Nephron (organoid): ENCODE measurements around the gene CD93.

Experiments
- H3K27ac Mint-ChIP-seq, 3 experiments: 2 replicates each; pipeline ENCODE4 v1.8.0; 2020; ENCODE audit warnings: mixed read lengths in 3 of 3, mild to moderate bottlenecking in 2 of 3, moderate library complexity in 1 of 3
- H3K27me3 Mint-ChIP-seq: 2 replicates; pipeline ENCODE4 v1.8.0; 2021; ENCODE audit warnings: low read depth, mild to moderate bottlenecking, moderate library complexity, mixed read lengths
- H3K36me3 Mint-ChIP-seq: 2 replicates; pipeline ENCODE4 v1.8.0; 2020; ENCODE audit warnings: low read depth, mixed read lengths
- H3K4me1 Mint-ChIP-seq: 2 replicates; pipeline ENCODE4 v1.8.0; 2020; ENCODE audit warnings: mixed read lengths
- H3K4me3 Mint-ChIP-seq, 3 experiments: 2 replicates each; pipeline ENCODE4 v1.8.0; 2020; ENCODE audit warnings: mild to moderate bottlenecking in 3 of 3, mixed read lengths in 3 of 3, moderate library complexity in 2 of 3
- H3K9me3 Mint-ChIP-seq: 2 replicates; pipeline ENCODE4 v1.8.0; 2020; ENCODE audit warnings: mixed read lengths
- TF ChIP-seq, protein P1 (sequence below), 3 experiments: fragments of 200-600 bp; sonication (generic); IDR thresholded peaks; one replicate each; pipeline ENCODE4 v1.5.0; 2021; ENCODE audit warnings: antibody characterized with exemption in 3 of 3; ENCODE audit not compliant: unreplicated experiment in 3 of 3

Gene CD93

GRCh38 chr20:23118766-23119165 is 32.6 kb upstream of the CD93 start:
- peaks cover 10% of the 10 kb centered on the region for H3K4me1 Mint-ChIP-seq
- H3K4me3 Mint-ChIP-seq = no peak overlapping the region
- H3K36me3 Mint-ChIP-seq = no peaks in the 10 kb centered on the region
- H3K9me3 Mint-ChIP-seq = no peaks in the 10 kb centered on the region
- TF ChIP-seq, protein P1, sequence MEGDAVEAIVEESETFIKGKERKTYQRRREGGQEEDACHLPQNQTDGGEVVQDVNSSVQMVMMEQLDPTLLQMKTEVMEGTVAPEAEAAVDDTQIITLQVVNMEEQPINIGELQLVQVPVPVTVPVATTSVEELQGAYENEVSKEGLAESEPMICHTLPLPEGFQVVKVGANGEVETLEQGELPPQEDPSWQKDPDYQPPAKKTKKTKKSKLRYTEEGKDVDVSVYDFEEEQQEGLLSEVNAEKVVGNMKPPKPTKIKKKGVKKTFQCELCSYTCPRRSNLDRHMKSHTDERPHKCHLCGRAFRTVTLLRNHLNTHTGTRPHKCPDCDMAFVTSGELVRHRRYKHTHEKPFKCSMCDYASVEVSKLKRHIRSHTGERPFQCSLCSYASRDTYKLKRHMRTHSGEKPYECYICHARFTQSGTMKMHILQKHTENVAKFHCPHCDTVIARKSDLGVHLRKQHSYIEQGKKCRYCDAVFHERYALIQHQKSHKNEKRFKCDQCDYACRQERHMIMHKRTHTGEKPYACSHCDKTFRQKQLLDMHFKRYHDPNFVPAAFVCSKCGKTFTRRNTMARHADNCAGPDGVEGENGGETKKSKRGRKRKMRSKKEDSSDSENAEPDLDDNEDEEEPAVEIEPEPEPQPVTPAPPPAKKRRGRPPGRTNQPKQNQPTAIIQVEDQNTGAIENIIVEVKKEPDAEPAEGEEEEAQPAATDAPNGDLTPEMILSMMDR (IDR thresholded peaks at IDR 0.05; ENCODE audit: unreplicated experiment in 3 of 3) = no peak
- H3K27ac Mint-ChIP-seq = no peak overlapping the region
- H3K27me3 Mint-ChIP-seq = peaks cover 32% of the 10 kb centered on the region

DNA sequence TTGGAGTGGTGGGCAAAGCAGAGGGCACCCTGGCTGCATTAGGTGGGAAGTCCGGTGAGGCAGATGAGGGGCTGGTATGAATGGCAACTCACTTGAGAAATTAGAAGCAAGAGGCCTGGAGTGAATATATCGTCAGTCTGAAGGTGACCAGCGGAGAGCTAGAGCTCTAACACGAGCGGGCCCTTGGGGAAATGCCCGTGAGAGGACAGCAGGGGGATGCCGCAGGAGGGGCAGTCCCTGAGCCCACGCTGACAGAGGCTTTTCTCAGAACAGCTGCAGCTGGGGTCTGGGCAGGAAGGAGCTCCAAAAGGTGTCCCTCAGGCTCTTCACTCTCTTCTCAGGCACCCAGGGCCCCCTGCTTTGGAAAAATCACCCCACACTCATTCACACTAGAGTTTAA is 32.0 kb upstream of the CD93 start:
- Mint-ChIP-seq H3K27me3 (peaks cover 32% of the 10 kb centered on the region), H3K4me3 (no peak overlapping the region), H3K9me3 (no peaks in the 10 kb centered on the region), H3K36me3 (no peaks in the 10 kb centered on the region), H3K4me1 (peaks cover 10% of the 10 kb centered on the region), H3K27ac (no peak overlapping the region)
- TF ChIP-seq, protein P1 (IDR thresholded peaks at IDR 0.05; ENCODE audit: unreplicated experiment in 3 of 3) = no peak

DNA sequence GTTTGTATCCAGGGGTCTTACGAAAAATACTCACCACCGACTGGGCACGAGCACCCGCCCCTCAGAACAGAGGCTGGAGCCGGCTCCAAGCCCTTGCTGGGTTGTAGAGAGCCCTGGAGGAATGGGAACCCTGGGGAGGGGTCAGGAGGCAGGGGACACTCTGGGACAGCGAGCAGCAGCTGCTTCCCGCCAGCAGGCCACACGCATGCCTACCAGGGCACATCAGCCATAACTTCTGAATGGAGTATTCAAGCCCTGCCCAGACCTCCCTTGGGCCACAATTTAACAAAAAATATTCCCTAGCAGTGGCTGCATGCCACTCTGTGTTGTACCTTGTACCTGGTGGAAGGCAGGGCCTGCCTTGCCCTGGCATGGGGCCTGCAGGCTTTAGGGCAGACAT is 31.6 kb upstream of the CD93 start:
- H3K27me3 Mint-ChIP-seq = peaks cover 33% of the 10 kb centered on the region
- peaks cover 10% of the 10 kb centered on the region for H3K4me1 Mint-ChIP-seq
- H3K36me3 Mint-ChIP-seq = no peaks in the 10 kb centered on the region
- no peaks in the 10 kb centered on the region for H3K9me3 Mint-ChIP-seq
- H3K27ac Mint-ChIP-seq = no peak overlapping the region
- no peak overlapping the region for H3K4me3 Mint-ChIP-seq
- TF ChIP-seq, protein P1 (IDR thresholded peaks at IDR 0.05; ENCODE audit: unreplicated experiment in 3 of 3) = no peak

DNA sequence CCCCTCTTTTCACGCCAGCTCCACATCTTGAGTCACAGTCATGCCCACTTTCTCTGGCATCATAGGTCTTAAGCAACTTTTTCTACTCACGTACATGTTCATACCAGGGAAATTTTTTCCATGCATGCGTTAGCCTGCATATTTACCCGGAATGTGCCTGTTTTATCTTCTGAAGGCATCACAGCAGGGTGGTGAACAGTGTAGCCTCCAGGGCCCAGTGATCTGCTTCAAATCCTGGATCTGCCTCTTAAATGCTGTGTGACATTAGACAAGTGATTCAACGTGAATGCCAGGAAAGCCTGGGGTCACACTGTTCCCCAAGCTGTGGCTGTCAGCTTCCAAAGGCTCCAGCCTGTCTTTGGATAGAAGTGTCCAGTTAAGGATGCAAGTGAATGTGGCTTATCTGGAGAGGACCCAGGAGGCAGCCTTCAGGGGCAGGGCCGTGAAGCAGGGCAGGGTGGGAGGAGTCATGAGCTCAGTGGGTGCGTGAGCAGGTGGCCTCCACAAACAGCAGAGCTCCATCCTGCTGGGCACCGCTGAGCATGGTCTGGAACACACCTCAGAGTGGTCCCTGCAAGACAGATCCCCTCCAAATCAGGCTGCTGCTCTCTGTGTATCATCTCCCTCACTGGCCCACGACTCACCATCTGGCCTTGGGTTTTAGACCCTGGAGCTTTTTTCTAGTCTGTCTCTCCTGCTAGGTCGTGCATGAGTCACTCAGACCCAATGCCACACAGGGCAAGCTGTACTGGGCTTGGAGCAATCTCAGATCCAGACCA is 30.4 kb upstream of the CD93 start:
- Mint-ChIP-seq H3K9me3 (no peaks in the 10 kb centered on the region), H3K4me3 (no peak overlapping the region), H3K27ac (no peak overlapping the region), H3K36me3 (no peaks in the 10 kb centered on the region), H3K27me3 (peaks cover 31% of the 10 kb centered on the region), H3K4me1 (peaks cover 10% of the 10 kb centered on the region)
- TF ChIP-seq, protein P1 (IDR thresholded peaks at IDR 0.05; ENCODE audit: unreplicated experiment in 3 of 3) = no peak

DNA sequence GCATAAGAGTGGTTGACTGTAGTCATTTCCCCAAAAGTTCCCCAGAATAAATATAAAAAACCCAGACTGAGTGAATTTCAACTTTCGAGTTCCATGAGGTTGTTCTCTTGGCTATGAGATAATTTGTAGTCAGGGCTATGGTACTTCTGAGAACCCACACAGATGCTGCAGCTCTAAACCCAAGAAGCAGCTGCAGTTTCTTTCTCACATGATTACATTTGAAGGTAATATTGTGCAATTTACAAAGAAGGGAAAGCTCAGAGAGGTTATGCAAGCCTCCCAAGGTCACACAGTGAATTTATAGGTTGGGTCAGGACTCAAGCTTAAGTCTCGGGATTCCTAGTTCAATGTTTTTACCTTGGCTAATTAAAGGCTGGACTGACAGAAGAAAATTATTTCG is 29.7 kb upstream of the CD93 start:
- H3K27me3 Mint-ChIP-seq = peaks cover 28% of the 10 kb centered on the region
- no peaks in the 10 kb centered on the region for H3K36me3 Mint-ChIP-seq
- peaks cover 10% of the 10 kb centered on the region for H3K4me1 Mint-ChIP-seq
- TF ChIP-seq, protein P1 (IDR thresholded peaks at IDR 0.05; ENCODE audit: unreplicated experiment in 3 of 3) = no peak
- H3K4me3 Mint-ChIP-seq = no peak overlapping the region
- H3K27ac Mint-ChIP-seq = no peak overlapping the region
- no peaks in the 10 kb centered on the region for H3K9me3 Mint-ChIP-seq
